Progenitor cell of endocrine pancreas (in vitro differentiated cells): ENCODE results near the gene THOC6. TPM values are rescaled to one million over a fixed set of nuclear protein-coding genes. Genes with fewer than 3 reads are reported as not detected.
"Not testable (repeated sequence)": the region's sequence is repeated elsewhere in the genome, so short reads cannot be mapped to it uniquely, and the experiment has no call there.

ENCODE experiments used
- DNase-seq: peaks from one replicate; pipeline ENCODE4 v3.0.0; 2021; ENCODE audit warnings: low spot score; ENCODE audit not compliant: unreplicated experiment
- H3K27ac Mint-ChIP-seq: 2 replicates; pipeline ENCODE4 v1.8.0; 2021; ENCODE audit warnings: mild to moderate bottlenecking, moderate library complexity, mixed read lengths
- H3K27me3 Mint-ChIP-seq: 2 replicates; pipeline ENCODE4 v1.8.0; 2021; ENCODE audit warnings: mixed read lengths
- H3K36me3 Mint-ChIP-seq: 2 replicates; pipeline ENCODE4 v1.8.0; 2022; ENCODE audit warnings: mixed read lengths; ENCODE audit not compliant: insufficient read depth
- H3K4me1 Mint-ChIP-seq: 2 replicates; pipeline ENCODE4 v1.8.0; 2021; ENCODE audit warnings: low read depth, mixed read lengths
- H3K4me3 Mint-ChIP-seq: 2 replicates; pipeline ENCODE4 v1.8.0; 2021; ENCODE audit warnings: low read depth, mild to moderate bottlenecking, moderate library complexity, mixed read lengths
- H3K9me3 Mint-ChIP-seq: 2 replicates; pipeline ENCODE4 v1.8.0; 2021; ENCODE audit warnings: low read depth, mixed read lengths
- total RNA-seq: library from RNA; stranded (reverse); gene quantifications from 2 replicates; pipeline ENCODE4 v1.2.1, GENCODE V29; 2021
- TF ChIP-seq, protein P1 (sequence below): fragments of 200-600 bp; sonication (generic); IDR thresholded peaks from one replicate; pipeline ENCODE4 v1.5.0; 2021; ENCODE audit warnings: antibody characterized with exemption, mild to moderate bottlenecking; ENCODE audit not compliant: unreplicated experiment

Gene THOC6
- total RNA-seq, 1 donor from 2014 or later: 47.4 TPM

DNA sequence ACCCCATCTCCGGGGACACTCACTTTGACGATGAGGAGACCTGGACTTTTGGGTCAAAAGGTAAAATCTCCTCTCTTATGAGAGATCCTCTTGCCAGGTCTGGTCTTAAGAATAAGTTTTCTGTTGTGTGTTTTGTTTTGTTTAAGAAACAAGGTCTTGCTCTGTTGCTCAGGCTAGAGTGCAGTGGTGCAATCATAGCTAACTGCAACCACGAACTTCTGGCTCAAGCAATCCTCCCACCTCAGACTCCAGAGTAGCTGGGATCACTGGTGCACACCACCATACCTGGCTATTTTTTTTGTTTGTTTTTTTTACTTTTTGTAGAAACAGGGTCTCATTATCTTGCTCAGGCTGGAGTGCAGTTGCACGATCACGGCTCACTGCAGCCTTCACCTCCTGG is 26.7 kb downstream of the THOC6 start:
- TF ChIP-seq, protein P1, sequence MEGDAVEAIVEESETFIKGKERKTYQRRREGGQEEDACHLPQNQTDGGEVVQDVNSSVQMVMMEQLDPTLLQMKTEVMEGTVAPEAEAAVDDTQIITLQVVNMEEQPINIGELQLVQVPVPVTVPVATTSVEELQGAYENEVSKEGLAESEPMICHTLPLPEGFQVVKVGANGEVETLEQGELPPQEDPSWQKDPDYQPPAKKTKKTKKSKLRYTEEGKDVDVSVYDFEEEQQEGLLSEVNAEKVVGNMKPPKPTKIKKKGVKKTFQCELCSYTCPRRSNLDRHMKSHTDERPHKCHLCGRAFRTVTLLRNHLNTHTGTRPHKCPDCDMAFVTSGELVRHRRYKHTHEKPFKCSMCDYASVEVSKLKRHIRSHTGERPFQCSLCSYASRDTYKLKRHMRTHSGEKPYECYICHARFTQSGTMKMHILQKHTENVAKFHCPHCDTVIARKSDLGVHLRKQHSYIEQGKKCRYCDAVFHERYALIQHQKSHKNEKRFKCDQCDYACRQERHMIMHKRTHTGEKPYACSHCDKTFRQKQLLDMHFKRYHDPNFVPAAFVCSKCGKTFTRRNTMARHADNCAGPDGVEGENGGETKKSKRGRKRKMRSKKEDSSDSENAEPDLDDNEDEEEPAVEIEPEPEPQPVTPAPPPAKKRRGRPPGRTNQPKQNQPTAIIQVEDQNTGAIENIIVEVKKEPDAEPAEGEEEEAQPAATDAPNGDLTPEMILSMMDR: no peak
- peaks cover 11% of the 10 kb centered on the region for H3K36me3 Mint-ChIP-seq
- no peak overlapping the region for H3K4me3 Mint-ChIP-seq
- DNase-seq: no peak
- H3K9me3 Mint-ChIP-seq: no peaks in the 10 kb centered on the region
- peaks cover 49% of the 10 kb centered on the region for H3K27me3 Mint-ChIP-seq
- peaks cover 7% of the 10 kb centered on the region for H3K4me1 Mint-ChIP-seq
- H3K27ac Mint-ChIP-seq: no peak overlapping the region

DNA sequence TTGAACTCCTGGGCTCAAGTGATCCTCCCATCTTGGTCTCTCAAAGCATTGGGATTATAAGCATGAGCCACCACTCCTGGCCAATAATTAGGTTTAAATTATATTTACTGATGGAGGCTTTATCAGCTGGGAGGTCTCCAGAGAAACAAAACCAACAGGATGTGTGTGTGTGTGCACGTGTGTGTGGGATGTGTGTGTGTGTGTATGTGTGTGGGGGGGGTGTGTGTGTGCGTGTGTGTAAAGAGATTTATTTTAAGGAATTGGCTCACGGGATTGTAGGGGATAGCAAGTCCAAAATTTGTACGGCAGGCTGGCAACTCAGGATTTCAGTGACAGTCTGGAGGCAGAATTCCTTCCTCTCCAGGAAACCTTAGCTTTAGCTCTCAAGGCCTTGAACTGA is 27.2 kb downstream of the THOC6 start:
- Mint-ChIP-seq H3K9me3 (no peaks in the 10 kb centered on the region), H3K27ac (no peak overlapping the region), H3K4me3 (no peak overlapping the region), H3K27me3 (peaks cover 49% of the 10 kb centered on the region), H3K36me3 (peaks cover 11% of the 10 kb centered on the region), H3K4me1 (peaks cover 7% of the 10 kb centered on the region)
- TF ChIP-seq, protein P1: no peak
- no peak for DNase-seq

DNA sequence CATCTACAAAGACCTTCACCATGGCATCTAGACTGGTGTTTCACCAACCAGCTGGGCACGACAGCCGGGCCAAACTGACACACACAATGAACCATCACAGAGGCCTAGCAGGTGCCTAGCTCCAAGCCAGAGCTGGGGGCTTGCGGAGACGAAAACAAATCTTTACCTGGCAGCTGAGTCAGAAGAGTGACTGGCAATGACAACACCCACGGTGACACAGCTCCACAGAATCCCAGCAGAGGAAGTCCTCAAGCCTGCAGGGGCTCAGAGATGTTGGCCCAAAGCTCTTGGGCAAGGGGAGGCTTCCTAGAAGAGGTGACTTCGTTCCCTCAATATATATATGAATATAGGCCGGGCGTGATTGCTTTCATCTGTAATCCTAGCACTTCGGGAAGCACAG is 27.7 kb downstream of the THOC6 start:
- Mint-ChIP-seq H3K4me1 (peaks cover 7% of the 10 kb centered on the region), H3K36me3 (peaks cover 11% of the 10 kb centered on the region), H3K27me3 (peaks cover 49% of the 10 kb centered on the region), H3K4me3 (no peak overlapping the region), H3K27ac (peak overlapping the region; percentile 34), H3K9me3 (no peaks in the 10 kb centered on the region)
- TF ChIP-seq, protein P1: no peak
- no peak for DNase-seq

DNA sequence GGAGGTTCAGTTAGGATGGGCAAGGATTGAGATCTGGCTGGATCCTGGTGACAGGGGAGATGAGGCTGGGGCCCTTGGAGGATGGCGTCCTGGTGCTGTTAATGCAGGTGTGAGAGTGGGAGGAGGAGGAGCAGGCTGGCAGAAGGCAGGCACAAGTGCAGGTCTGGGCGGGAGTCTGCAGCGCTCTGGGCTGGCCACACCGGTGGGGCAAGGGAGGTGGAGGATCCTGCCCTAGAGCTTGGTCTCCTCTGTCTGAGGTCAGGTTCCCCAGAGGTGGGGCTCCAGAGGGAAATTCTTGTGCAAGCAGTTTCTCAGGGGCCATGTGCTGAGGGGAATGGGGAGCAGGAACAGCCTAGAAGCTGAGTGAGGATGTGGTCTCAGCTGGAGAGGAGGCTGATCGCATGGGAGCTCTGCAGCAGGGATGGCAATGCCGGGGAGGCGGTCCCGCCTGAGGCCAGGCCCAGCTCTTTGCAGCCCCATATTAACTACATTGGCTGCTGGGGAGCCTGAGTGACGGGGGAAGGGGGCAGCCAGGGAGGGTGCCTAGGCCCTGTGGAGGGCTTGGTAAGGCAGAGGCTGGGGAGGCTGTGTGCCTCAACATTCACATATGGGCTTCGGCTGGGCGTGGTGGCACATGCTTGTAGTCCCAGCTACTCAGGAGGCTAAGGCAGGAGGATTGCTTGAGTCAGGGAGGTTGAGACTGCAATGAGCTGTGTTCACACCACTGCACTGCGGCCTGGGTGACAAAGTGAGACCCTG is 28.9 kb downstream of the THOC6 start:
- not testable (repeated sequence) for DNase-seq, H3K4me3 Mint-ChIP-seq, H3K27ac Mint-ChIP-seq, H3K4me1 Mint-ChIP-seq, H3K9me3 Mint-ChIP-seq
- Mint-ChIP-seq H3K36me3 (peaks cover 13% of the 10 kb centered on the region), H3K27me3 (peaks cover 46% of the 10 kb centered on the region)

DNA sequence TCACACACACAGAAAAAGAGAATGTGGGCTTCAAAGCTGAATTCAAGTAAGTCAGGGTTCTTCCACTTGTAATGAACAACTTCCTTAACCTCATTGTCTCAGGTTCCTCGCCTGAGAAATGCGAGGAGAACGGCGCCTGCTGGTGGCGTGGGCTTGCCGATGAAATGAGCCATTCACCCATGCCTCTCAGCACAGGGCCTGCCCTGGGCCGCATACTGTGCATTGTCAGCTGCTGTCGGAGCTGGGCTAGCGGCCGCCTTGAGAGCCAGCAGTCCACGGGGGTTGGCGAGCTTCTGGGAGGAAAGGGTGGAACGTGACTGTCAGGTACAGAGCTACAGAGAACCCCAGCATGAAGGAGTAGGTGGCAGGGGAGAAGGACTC is 29.5 kb downstream of the THOC6 start:
- H3K4me1 Mint-ChIP-seq, DNase-seq, H3K9me3 Mint-ChIP-seq, H3K27ac Mint-ChIP-seq, H3K4me3 Mint-ChIP-seq: not testable (repeated sequence)
- peaks cover 13% of the 10 kb centered on the region for H3K36me3 Mint-ChIP-seq
- H3K27me3 Mint-ChIP-seq: peaks cover 40% of the 10 kb centered on the region

DNA sequence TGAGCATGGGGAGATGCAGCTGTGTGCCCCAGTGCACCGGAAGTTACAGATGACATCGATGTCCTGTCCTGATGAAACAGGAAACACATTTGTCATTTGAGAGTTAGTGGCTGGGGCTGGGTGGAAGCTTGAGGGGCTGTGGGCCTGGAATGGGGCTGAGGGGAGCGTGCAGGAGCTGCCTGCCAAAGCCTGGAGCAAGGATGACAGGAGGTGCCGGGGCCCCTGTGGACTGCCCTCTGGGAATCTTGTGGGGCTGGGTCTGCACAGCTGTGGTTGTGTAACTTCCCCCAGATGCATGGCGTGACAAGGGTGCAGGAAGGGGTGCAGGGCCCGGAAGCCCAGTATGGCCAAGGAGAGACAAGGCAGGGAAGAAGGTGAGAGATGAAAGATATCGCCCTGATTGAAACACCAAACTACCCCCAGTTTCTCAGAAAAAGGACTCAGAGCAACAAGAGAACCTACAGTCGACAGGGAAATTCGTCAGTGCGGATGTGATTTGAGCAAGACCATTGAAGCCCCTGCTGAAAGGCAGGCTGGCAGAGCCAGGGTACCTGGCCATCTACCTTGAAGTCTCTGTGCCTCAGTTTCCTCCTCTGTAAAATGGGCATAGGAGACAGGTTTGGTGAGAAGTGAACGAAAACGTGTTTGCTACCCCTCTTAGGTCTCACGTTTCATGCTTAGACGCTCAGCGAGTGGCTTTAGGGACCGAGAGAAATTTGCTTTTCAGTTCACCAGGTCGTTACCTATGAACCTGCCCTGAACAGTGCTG is 31.3 kb downstream of the THOC6 start:
- TF ChIP-seq, protein P1: no peak
- Mint-ChIP-seq H3K27ac (no peak overlapping the region), H3K4me1 (peaks cover 12% of the 10 kb centered on the region), H3K27me3 (peaks cover 28% of the 10 kb centered on the region), H3K9me3 (no peaks in the 10 kb centered on the region), H3K36me3 (peaks cover 13% of the 10 kb centered on the region), H3K4me3 (no peak overlapping the region)
- no peak for DNase-seq

DNA sequence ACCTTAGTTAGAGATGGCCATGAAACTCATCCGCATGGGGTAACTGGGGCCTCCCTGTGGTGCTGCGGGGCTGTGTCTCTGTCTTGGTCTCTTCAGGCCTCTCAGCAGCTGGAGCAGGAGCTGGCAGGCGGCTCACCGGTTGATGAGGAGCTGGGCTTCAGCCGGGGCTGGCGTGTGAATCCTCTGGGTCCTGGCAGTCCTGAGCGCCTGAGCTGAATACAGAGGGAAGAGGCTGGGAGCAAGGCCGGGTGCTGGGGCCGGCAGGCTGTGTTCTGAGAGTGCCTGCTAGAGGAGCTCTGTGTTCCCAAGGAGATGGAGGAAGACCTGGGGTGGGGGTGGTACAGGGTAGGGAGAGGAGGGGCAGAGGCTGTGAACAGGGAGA is 31.9 kb downstream of the THOC6 start:
- not testable (repeated sequence) for H3K27ac Mint-ChIP-seq, H3K4me3 Mint-ChIP-seq, DNase-seq, H3K9me3 Mint-ChIP-seq
- Mint-ChIP-seq H3K27me3 (peaks cover 27% of the 10 kb centered on the region), H3K4me1 (peaks cover 12% of the 10 kb centered on the region), H3K36me3 (peaks cover 13% of the 10 kb centered on the region)
